ENCODE data around the gene TARP.
A peak's percentile ranks its signal among the peaks of the same experiment; 100 is the strongest.

TARP gene

DNA sequence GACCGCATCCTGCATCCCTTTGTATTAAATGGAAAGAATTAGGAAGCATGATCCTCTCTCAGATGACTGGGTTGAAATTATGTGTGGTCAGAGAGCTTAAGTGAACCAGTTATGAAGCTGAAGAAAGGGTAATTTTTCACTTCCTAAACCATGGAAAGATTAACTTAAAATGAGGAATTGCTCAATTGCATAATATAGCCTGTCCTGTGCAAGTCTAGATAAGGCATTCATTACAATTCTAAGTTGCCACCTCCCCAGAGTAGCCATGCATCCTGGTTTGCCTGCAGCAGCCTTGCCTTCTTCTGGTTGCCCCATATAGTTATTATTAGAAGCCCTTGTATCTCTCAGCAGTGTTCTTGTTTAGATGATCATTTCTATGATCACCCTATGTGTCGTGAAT lies 50.1 kb downstream of the TARP start:
- TF ChIP-seq, protein P1, sequence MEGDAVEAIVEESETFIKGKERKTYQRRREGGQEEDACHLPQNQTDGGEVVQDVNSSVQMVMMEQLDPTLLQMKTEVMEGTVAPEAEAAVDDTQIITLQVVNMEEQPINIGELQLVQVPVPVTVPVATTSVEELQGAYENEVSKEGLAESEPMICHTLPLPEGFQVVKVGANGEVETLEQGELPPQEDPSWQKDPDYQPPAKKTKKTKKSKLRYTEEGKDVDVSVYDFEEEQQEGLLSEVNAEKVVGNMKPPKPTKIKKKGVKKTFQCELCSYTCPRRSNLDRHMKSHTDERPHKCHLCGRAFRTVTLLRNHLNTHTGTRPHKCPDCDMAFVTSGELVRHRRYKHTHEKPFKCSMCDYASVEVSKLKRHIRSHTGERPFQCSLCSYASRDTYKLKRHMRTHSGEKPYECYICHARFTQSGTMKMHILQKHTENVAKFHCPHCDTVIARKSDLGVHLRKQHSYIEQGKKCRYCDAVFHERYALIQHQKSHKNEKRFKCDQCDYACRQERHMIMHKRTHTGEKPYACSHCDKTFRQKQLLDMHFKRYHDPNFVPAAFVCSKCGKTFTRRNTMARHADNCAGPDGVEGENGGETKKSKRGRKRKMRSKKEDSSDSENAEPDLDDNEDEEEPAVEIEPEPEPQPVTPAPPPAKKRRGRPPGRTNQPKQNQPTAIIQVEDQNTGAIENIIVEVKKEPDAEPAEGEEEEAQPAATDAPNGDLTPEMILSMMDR (IDR thresholded peaks at IDR 0.05; ENCODE audit: borderline replicate concordance, control extremely low read depth, extremely low read depth, insufficient read depth, missing control alignments), result no peak
- in situ Hi-C loops (cut with MboI; ENCODE audit: low sequenced_read_pairs, unreplicated experiment), result loop anchor here (5.0 to 10.0 kb wide), 3 partner anchors 91 to 319 kb away; no protein-coding TSS in a partner anchor
- DNase-seq (ENCODE audit: low spot score), result no peak

DNA sequence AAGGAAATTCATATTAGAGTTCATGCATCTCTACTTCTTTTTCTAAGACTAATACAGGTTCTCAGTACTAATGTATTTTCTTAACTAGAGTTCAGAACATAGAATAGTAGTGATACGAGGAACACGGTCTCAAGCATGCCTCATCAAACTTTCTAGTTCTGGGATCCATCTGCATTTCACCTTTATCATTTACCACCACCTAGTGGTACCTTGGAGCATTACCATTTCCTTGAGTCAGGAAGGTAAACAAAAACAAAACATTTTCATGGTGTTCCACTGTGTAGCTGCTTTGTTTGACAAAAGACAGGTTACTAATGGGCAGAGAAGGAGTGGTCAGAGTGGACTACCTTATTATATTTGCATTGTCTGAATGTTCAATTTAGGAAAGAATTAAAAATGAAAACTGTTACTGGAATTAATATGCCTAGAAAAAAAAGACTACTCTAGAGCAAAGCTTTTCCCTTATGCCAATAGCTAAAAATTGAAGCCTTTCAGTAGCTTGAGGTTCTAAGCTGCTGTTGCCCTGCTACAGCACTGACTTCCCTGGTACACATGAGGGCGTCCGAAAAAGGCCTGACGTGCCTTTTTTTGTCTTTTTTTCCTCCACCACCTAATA lies 50.8 kb downstream of the TARP start:
- peak; percentile 32 for DNase-seq (ENCODE audit: low spot score)
- TF ChIP-seq, protein P1 (IDR thresholded peaks at IDR 0.05; ENCODE audit: borderline replicate concordance, control extremely low read depth, extremely low read depth, insufficient read depth, missing control alignments), result peak; percentile 78
- in situ Hi-C loops (cut with MboI; ENCODE audit: low sequenced_read_pairs, unreplicated experiment), result loop anchor here (5.0 to 10.0 kb wide), 3 partner anchors 92 to 318 kb away; no protein-coding TSS in a partner anchor

DNA sequence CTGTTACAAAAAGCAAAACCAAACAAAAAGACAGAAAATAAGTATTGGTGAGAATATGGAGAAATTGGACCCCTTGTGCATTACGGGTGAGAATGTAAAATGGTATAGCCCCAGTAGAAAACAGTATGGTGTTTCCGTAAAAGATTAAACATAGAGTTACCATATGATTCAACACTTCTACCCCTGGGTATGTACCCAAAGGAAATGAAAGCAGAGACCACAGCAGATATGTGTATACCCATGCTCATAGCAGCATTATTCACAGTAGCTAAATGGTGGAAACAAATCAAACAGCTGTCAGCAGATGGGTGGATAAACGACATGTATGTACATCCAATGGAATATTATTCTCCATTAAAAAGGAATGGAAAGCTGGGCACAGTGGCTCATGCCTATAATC lies 53.0 kb downstream of the TARP start:
- DNase-seq (ENCODE audit: low spot score), result no peak
- in situ Hi-C loops (cut with MboI; ENCODE audit: low sequenced_read_pairs, unreplicated experiment), result loop anchor here (5.0 to 10.0 kb wide), 3 partner anchors 94 to 316 kb away; no protein-coding TSS in a partner anchor
- TF ChIP-seq, protein P1 (IDR thresholded peaks at IDR 0.05; ENCODE audit: borderline replicate concordance, control extremely low read depth, extremely low read depth, insufficient read depth, missing control alignments), result no peak

DNA sequence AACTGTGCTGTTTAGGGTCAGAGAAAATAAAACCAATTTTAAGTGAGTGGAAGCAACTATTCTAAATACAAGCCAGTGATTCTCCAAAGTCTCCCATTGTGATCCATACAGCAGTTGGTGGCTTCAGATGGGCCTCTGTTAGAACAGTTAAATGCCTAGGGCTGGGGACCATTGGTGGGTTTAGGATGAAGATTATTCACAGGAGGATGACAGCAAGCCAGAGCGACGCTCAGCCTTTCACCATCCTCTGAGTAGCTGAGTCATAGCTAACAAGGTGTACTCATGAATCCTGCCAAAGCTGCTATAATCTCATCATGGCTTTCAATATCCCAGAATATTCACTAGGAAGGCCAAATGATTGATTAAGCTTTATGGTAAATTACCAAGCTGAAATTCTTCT lies 55.8 kb downstream of the TARP start:
- in situ Hi-C loops (cut with MboI; ENCODE audit: low sequenced_read_pairs, unreplicated experiment), result no loop called here

DNA sequence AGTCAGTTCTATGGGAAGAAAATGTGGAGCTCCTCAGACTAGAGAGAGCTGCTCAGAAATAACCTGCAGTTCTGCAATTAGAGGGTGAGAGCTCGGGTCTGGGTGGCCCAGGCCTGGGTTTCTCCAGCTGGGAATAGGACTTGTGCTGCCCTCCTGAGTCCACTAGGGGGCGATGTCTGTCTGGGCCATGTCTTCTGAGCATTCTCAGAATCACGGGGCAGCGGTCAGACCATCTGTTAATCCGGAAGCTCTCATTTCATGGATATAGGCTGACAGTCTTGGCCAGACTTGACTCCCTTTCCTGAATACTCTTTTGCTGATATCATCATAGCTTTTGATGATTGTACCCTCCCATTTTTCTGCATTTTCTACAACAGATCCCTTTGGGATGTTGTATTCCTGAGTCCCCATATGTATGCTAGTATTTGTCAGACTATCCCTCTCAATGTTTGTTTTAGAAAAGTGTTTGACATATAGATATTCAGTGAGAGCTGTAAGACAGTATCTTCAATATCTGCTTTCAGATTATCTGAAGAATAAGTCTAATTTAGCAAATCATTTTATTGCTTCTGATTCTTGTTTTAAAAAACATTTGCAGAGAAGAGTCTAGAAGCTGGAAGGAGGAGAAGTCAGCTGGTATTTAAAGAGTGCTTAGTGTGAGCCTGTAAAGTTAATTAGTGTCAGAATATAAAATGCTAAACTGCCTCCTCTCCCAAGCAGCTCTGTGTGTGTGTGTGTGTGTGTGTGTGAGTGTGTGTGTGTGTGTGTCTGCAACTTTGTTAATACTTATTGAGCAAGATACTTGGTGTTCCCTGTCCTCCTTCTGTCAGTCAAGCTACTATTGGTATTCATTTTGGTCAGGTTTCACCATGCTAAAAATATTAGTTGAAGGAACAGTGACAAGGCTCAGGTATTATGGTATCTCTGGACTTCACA lies 57.4 kb downstream of the TARP start:
- TF ChIP-seq, protein P1 (IDR thresholded peaks at IDR 0.05; ENCODE audit: borderline replicate concordance, control extremely low read depth, extremely low read depth, insufficient read depth, missing control alignments), result peak; percentile 90
- peak; percentile 58 for DNase-seq (ENCODE audit: low spot score)
- in situ Hi-C loops (cut with MboI; ENCODE audit: low sequenced_read_pairs, unreplicated experiment), result no loop called here

More for the DNA sequence above, 55.8 kb downstream of the TARP start:
- no peak for DNase-seq (ENCODE audit: low spot score)
- TF ChIP-seq, protein P1 (IDR thresholded peaks at IDR 0.05; ENCODE audit: borderline replicate concordance, control extremely low read depth, extremely low read depth, insufficient read depth, missing control alignments), result no peak

DNA sequence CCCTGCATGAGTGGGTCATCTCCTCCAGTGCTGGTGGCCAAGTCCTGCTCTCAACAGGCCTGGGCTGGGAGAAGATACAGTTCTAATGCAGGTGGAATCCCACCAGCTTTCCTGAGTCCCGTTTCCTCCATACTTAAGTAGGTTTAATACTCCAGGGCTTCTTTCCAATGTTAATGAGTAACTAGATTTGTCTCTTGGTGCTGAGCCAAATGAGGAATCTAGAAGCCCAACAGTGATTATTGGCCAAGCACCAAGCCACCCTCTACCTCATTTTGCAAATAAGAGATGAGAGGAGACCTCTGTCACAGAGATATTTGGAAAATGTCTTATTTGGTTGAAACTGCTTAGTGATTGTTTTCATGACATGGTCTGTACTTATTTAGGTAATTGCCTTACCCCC lies 58.3 kb downstream of the TARP start:
- in situ Hi-C loops (cut with MboI; ENCODE audit: low sequenced_read_pairs, unreplicated experiment), result no loop called here
- DNase-seq (ENCODE audit: low spot score), result no peak
- TF ChIP-seq, protein P1 (IDR thresholded peaks at IDR 0.05; ENCODE audit: borderline replicate concordance, control extremely low read depth, extremely low read depth, insufficient read depth, missing control alignments), result no peak

All from GM13976 (cell line).